ENCODE data around the gene CREB5. TPM values are rescaled to one million over a fixed set of nuclear protein-coding genes. Genes with fewer than 3 reads are reported as not detected.

The CREB5 gene
- total RNA-seq, 1 experiment from 2014 or later = 0.49 TPM

GRCh38 chr7:28687537-28687936 lies 275.2 kb downstream of the CREB5 start:
- no peak for DNase-seq (ENCODE audit: low read depth, low spot score)
- Histone ChIP-seq H3K9me2 (ENCODE audit: insufficient read depth) (no peaks in the 10 kb centered on the region), H3K79me2 (ENCODE audit: insufficient read depth, low read length) (no peaks in the 10 kb centered on the region), H3K4me3 (replicated peaks in 1 of 2; ENCODE audit: low read depth in 1 of 2, low read length in 2 of 2) (no peak overlapping the region), H2AFZ (ENCODE audit: low read depth, low read length, poor library complexity, severe bottlenecking) (no peak overlapping the region), H3K4me2 (ENCODE audit: low read length) (no peak overlapping the region), H3K27me3 (ENCODE audit: insufficient read depth, low read length) (0 out of 2 replicates have a peak, but pooled peaks cover 3% of the 10 kb centered on the region), H3K9ac (ENCODE audit: low read length) (no peak overlapping the region), H3K36me3 (ENCODE audit: control insufficient read depth in 1 of 2, insufficient read depth in 2 of 2, low read length in 2 of 2) (no peaks in the 10 kb centered on the region), H3K4me1 (ENCODE audit: control insufficient read depth in 1 of 2, insufficient read depth in 2 of 2, low read length in 2 of 2) (peaks cover 12 to 15% of the 10 kb centered on the region in 2 experiments), H4K20me1 (ENCODE audit: insufficient read depth) (no peaks in the 10 kb centered on the region), H3K9me3 (ENCODE audit: control insufficient read depth in 1 of 2, insufficient read depth in 1 of 2, low read depth in 1 of 2, low read length in 2 of 2) (no peaks in the 10 kb centered on the region), H3K27ac (ENCODE audit: low read depth, low read length) (no peak overlapping the region)
- ATAC-seq = no peak
- CTCF ChIA-PET = no interaction called here
- RAD21 ChIA-PET (ENCODE audit: low non-redundant PET in 1 of 2, low total read pairs in 2 of 2, uncharacterized antibody in 2 of 2, unreplicated experiment in 2 of 2) = no interaction called here
- no TSS peak for BruUV-seq (replicated peaks)
- POLR2A ChIA-PET = no interaction called here
- TF ChIP-seq RAD21 (IDR thresholded peaks at IDR 0.05; ENCODE audit: low read depth) = no peak
- TF ChIP-seq POLR2AphosphoS5 (IDR thresholded peaks at IDR 0.05; ENCODE audit: low read depth, low read length) = no peak
- TF ChIP-seq ATF3 (IDR thresholded peaks at IDR 0.05) = no peak
- no peak for TF ChIP-seq SRF (IDR thresholded peaks at IDR 0.05; ENCODE audit: low read depth)
- TF ChIP-seq MAX (IDR thresholded peaks at IDR 0.05) = no peak
- no peak for TF ChIP-seq FOSL1 (IDR thresholded peaks at IDR 0.05; ENCODE audit: low read depth)
- TF ChIP-seq ZBTB33 (IDR thresholded peaks at IDR 0.05; ENCODE audit: extremely low read depth, insufficient replicate concordance, low read length) = no peak
- no peak for TF ChIP-seq JUND (IDR thresholded peaks at IDR 0.05)
- TF ChIP-seq POLR2A (IDR thresholded peaks at IDR 0.05; ENCODE audit: borderline replicate concordance, extremely low read depth, insufficient read depth, insufficient read length) = no peak
- TF ChIP-seq SP1 (IDR thresholded peaks at IDR 0.05; ENCODE audit: low read depth) = no peak
- TF ChIP-seq EZH2phosphoT487 (IDR thresholded peaks at IDR 0.05; ENCODE audit: borderline replicate concordance) = no peak
- no peak for TF ChIP-seq SIN3A (IDR thresholded peaks at IDR 0.05; ENCODE audit: low read depth)
- TF ChIP-seq CEBPB (IDR thresholded peaks at IDR 0.05; ENCODE audit: low read depth) = no peak
- TF ChIP-seq YY1 (IDR thresholded peaks at IDR 0.05; ENCODE audit: extremely low read depth, insufficient replicate concordance, low read depth, low read length) = no peak
- TF ChIP-seq ZFX (IDR thresholded peaks at IDR 0.05) = no peak
- TF ChIP-seq REST (IDR thresholded peaks at IDR 0.05; ENCODE audit: low read depth) = no peak
- intact Hi-C loops (cut with micrococcal nuclease) = no loop called here
